KMS-11 (cell line): ENCODE results near the gene GMPPA.

ENCODE experiments used
- H2AFZ ChIP-seq: fragments of 200-600 bp; sonication (generic); 2 replicates; pipeline ENCODE4 v1.6.1; 2016; ENCODE audit warnings: antibody characterized with exemption, mixed run types, low read depth
- H3K27ac ChIP-seq: fragments of 200-600 bp; sonication (generic); 2 replicates; pipeline ENCODE4 v1.6.1; 2016; ENCODE audit warnings: mild to moderate bottlenecking, mixed run types
- H3K27me3 ChIP-seq: fragments of 200-600 bp; sonication (generic); 2 replicates; pipeline ENCODE4 v1.6.1; 2017; ENCODE audit warnings: mild to moderate bottlenecking, low read depth, mixed run types, moderate library complexity; ENCODE audit not compliant: insufficient read depth
- H3K36me3 ChIP-seq: fragments of 200-600 bp; sonication (generic); 2 replicates; pipeline ENCODE4 v1.6.1; 2017; ENCODE audit warnings: mild to moderate bottlenecking, mixed run types; ENCODE audit not compliant: insufficient read depth
- H3K4me1 ChIP-seq: fragments of 200-600 bp; sonication (generic); 2 replicates; pipeline ENCODE4 v1.6.1; 2016; ENCODE audit warnings: mild to moderate bottlenecking, low read depth, mixed run types; ENCODE audit not compliant: poor library complexity, severe bottlenecking
- H3K4me2 ChIP-seq: fragments of 200-600 bp; sonication (generic); 2 replicates; pipeline ENCODE4 v1.7.0; 2016; ENCODE audit warnings: mild to moderate bottlenecking, mixed run types
- H3K4me3 ChIP-seq: fragments of 200-600 bp; sonication (generic); IDR thresholded peaks from 2 replicates; pipeline ENCODE4 v1.6.1; 2017; ENCODE audit warnings: low read depth, low read length, mixed read lengths; ENCODE audit not compliant: insufficient read depth
- H3K79me2 ChIP-seq: fragments of 200-600 bp; sonication (generic); 2 replicates; pipeline ENCODE4 v1.6.1; 2016; ENCODE audit warnings: low read depth, mixed run types; ENCODE audit not compliant: insufficient read depth
- H3K9ac ChIP-seq: fragments of 200-600 bp; sonication (generic); 2 replicates; pipeline ENCODE4 v1.6.1; 2016; ENCODE audit warnings: mild to moderate bottlenecking, mixed run types
- H4K20me1 ChIP-seq: fragments of 200-600 bp; sonication (generic); 2 replicates; pipeline ENCODE4 v1.6.1; 2016; ENCODE audit warnings: mild to moderate bottlenecking, mixed run types; ENCODE audit not compliant: insufficient read depth
- CTCF ChIP-seq: fragments of 200-600 bp; sonication (generic); conservative IDR thresholded peaks from 2 replicates; pipeline ENCODE4 v1.6.1; 2017; ENCODE audit warnings: low read depth, mild to moderate bottlenecking, antibody characterized with exemption, low read length, moderate library complexity, mixed read lengths

The GMPPA gene

GRCh38 chr2:219506802-219507526 is 8.3 kb downstream of the GMPPA start:
- no peak for TF ChIP-seq CTCF
- no peak overlapping the region for H3K4me3 ChIP-seq
- H3K79me2 ChIP-seq: no peaks in the 10 kb centered on the region
- no peaks in the 10 kb centered on the region for H3K36me3 ChIP-seq
- no peak overlapping the region for H3K27ac ChIP-seq
- peaks cover 21% of the 10 kb centered on the region for H3K27me3 ChIP-seq
- no peak overlapping the region for H3K4me2 ChIP-seq
- H2AFZ ChIP-seq: no peak overlapping the region
- H3K9ac ChIP-seq: no peak overlapping the region
- H3K4me1 ChIP-seq: peaks cover 5% of the 10 kb centered on the region
- no peaks in the 10 kb centered on the region for H4K20me1 ChIP-seq

GRCh38 chr2:219507581-219508443 is 9.1 kb downstream of the GMPPA start:
- Histone ChIP-seq H3K4me2 (no peak overlapping the region), H3K9ac (no peak overlapping the region), H4K20me1 (no peaks in the 10 kb centered on the region), H3K36me3 (no peaks in the 10 kb centered on the region), H3K4me1 (peaks cover 5% of the 10 kb centered on the region), H3K27me3 (peaks cover 30% of the 10 kb centered on the region), H2AFZ (no peak overlapping the region), H3K4me3 (no peak overlapping the region), H3K27ac (no peak overlapping the region), H3K79me2 (no peaks in the 10 kb centered on the region)
- TF ChIP-seq CTCF: no peak

GRCh38 chr2:219508444-219508734 is 9.7 kb downstream of the GMPPA start:
- Histone ChIP-seq H3K9ac (no peak overlapping the region), H3K36me3 (no peaks in the 10 kb centered on the region), H3K4me1 (peaks cover 5% of the 10 kb centered on the region), H4K20me1 (no peaks in the 10 kb centered on the region), H3K4me3 (no peak overlapping the region), H3K4me2 (no peak overlapping the region), H3K79me2 (no peaks in the 10 kb centered on the region), H3K27ac (no peak overlapping the region), H3K27me3 (peaks cover 35% of the 10 kb centered on the region), H2AFZ (no peak overlapping the region)
- TF ChIP-seq CTCF: no peak

- Histone ChIP-seq H3K9ac (no peak overlapping the region), H3K27me3 (peaks cover 43% of the 10 kb centered on the region), H3K27ac (no peak overlapping the region), H3K79me2 (no peaks in the 10 kb centered on the region), H3K4me1 (peaks cover 5% of the 10 kb centered on the region), H3K4me2 (no peak overlapping the region; the same call in 1 of the 2 replicates), H3K36me3 (no peaks in the 10 kb centered on the region), H4K20me1 (no peaks in the 10 kb centered on the region), H2AFZ (no peak overlapping the region), H3K4me3 (no peak overlapping the region)
- TF ChIP-seq CTCF: no peak
Observed at GRCh38 chr2:219508971-219509779, 10.5 kb downstream of the GMPPA start.
